Stimulated activated memory B cell treated with anti-CD40 and anti-IgM and Interleukin-4, amounts not matched to agents 10 μg/mL and 1 μg/mL and 100 μg/mL, for 72 hours (primary cell): ENCODE data around the gene PTPN7.
"Not testable (repeated sequence)": the region's sequence is repeated elsewhere in the genome, so short reads cannot be mapped to it uniquely, and the experiment has no call there.

ENCODE experiments used
- ATAC-seq: fragments of 150-1000 bp; cut with Tn5 transposase; 2 replicates; pipeline ENCODE4 v1.10.0; 2021
- H3K27ac Mint-ChIP-seq: one replicate; pipeline ENCODE4 v1.8.0; 2022; ENCODE audit warnings: mild to moderate bottlenecking, mixed read lengths
- H3K27me3 Mint-ChIP-seq: one replicate; pipeline ENCODE4 v1.8.0; 2022; ENCODE audit warnings: mixed read lengths
- H3K36me3 Mint-ChIP-seq: one replicate; pipeline ENCODE4 v1.8.0; 2022; ENCODE audit warnings: mixed read lengths
- H3K4me1 Mint-ChIP-seq: one replicate; pipeline ENCODE4 v1.8.0; 2022; ENCODE audit warnings: mixed read lengths
- H3K4me3 Mint-ChIP-seq: one replicate; pipeline ENCODE4 v1.8.0; 2022; ENCODE audit warnings: mild to moderate bottlenecking, moderate library complexity, mixed read lengths
- H3K9me3 Mint-ChIP-seq: one replicate; pipeline ENCODE4 v1.8.0; 2022; ENCODE audit warnings: mixed read lengths

Gene PTPN7

GRCh38 chr1:202123336-202123813 is 37.0 kb downstream of the PTPN7 start:
- H3K27ac Mint-ChIP-seq, result no peak overlapping the region
- H3K27me3 Mint-ChIP-seq, result peaks cover 41% of the 10 kb centered on the region
- no peak overlapping the region for H3K4me3 Mint-ChIP-seq
- H3K4me1 Mint-ChIP-seq, result no peaks in the 10 kb centered on the region
- ATAC-seq, result no peak
- H3K9me3 Mint-ChIP-seq, result no peaks in the 10 kb centered on the region
- H3K36me3 Mint-ChIP-seq, result peaks cover under 1% of the 10 kb centered on the region

GRCh38 chr1:202122639-202123335 is 37.6 kb downstream of the PTPN7 start, which contains the start of gene GPR37L1:
GPR37L1 (plus strand) TSS chr1:202122917; CDS start chr1:202122964, 47 bp downstream.
- Mint-ChIP-seq H3K9me3 (no peaks in the 10 kb centered on the region), H3K36me3 (no peaks in the 10 kb centered on the region), H3K27ac (no peak within 1 kb of the TSS), H3K4me1 (no peaks in the 10 kb centered on the region), H3K4me3 (no peak within 1 kb of the TSS), H3K27me3 (peaks cover 41% of the 10 kb centered on the region)
- no peak for ATAC-seq

GRCh38 chr1:202121006-202121405 is 39.4 kb downstream of the PTPN7 start:
- H3K4me1 Mint-ChIP-seq, result no peaks in the 10 kb centered on the region
- H3K27me3 Mint-ChIP-seq, result peaks cover 35% of the 10 kb centered on the region
- H3K27ac Mint-ChIP-seq, result no peak overlapping the region
- no peaks in the 10 kb centered on the region for H3K9me3 Mint-ChIP-seq
- no peak overlapping the region for H3K4me3 Mint-ChIP-seq
- ATAC-seq, result no peak
- H3K36me3 Mint-ChIP-seq, result no peaks in the 10 kb centered on the region

GRCh38 chr1:202117898-202118371 is 42.5 kb downstream of the PTPN7 start:
- no peak for ATAC-seq
- Mint-ChIP-seq H3K4me3 (no peak overlapping the region), H3K36me3 (no peaks in the 10 kb centered on the region), H3K9me3 (no peaks in the 10 kb centered on the region), H3K4me1 (peaks cover 12% of the 10 kb centered on the region), H3K27ac (no peak overlapping the region), H3K27me3 (peaks cover 15% of the 10 kb centered on the region)

- Mint-ChIP-seq H3K27ac (no peak overlapping the region), H3K36me3 (no peaks in the 10 kb centered on the region), H3K4me1 (peaks cover 12% of the 10 kb centered on the region), H3K27me3 (peaks cover 5% of the 10 kb centered on the region), H3K9me3 (no peaks in the 10 kb centered on the region), H3K4me3 (no peak overlapping the region)
- no peak for ATAC-seq
Measured at GRCh38 chr1:202116287-202116686, 44.1 kb downstream of the PTPN7 start.

- H3K4me3 Mint-ChIP-seq, result no peak overlapping the region
- peaks cover 12% of the 10 kb centered on the region for H3K4me1 Mint-ChIP-seq
- no peak for ATAC-seq
- no peaks in the 10 kb centered on the region for H3K9me3 Mint-ChIP-seq
- no peaks in the 10 kb centered on the region for H3K36me3 Mint-ChIP-seq
- no peak overlapping the region for H3K27ac Mint-ChIP-seq
- H3K27me3 Mint-ChIP-seq, result no peaks in the 10 kb centered on the region
Measured at GRCh38 chr1:202113690-202114300, 46.6 kb downstream of the PTPN7 start.

GRCh38 chr1:202112859-202113689 is 47.3 kb downstream of the PTPN7 start:
- no peak overlapping the region for H3K27ac Mint-ChIP-seq
- H3K4me1 Mint-ChIP-seq, result peaks cover 12% of the 10 kb centered on the region
- no peaks in the 10 kb centered on the region for H3K9me3 Mint-ChIP-seq
- no peaks in the 10 kb centered on the region for H3K36me3 Mint-ChIP-seq
- H3K27me3 Mint-ChIP-seq, result no peaks in the 10 kb centered on the region
- no peak overlapping the region for H3K4me3 Mint-ChIP-seq
- peak; percentile 7 for ATAC-seq

- not testable (repeated sequence) for H3K4me3 Mint-ChIP-seq, H3K27me3 Mint-ChIP-seq, H3K9me3 Mint-ChIP-seq, ATAC-seq, H3K36me3 Mint-ChIP-seq, H3K27ac Mint-ChIP-seq
- peaks cover 12% of the 10 kb centered on the region for H3K4me1 Mint-ChIP-seq
Measured at GRCh38 chr1:202111589-202111988, 48.8 kb downstream of the PTPN7 start.

GRCh38 chr1:202110977-202111376 is 49.4 kb downstream of the PTPN7 start:
- H3K4me3 Mint-ChIP-seq, result no peak overlapping the region
- no peak for ATAC-seq

GRCh38 chr1:202107801-202108731 is 52.3 kb downstream of the PTPN7 start:
- H3K36me3 Mint-ChIP-seq, result no peaks in the 10 kb centered on the region
- H3K4me3 Mint-ChIP-seq, result no peak overlapping the region
- ATAC-seq, result no peak
- no peaks in the 10 kb centered on the region for H3K9me3 Mint-ChIP-seq
- H3K27ac Mint-ChIP-seq, result no peak overlapping the region
- no peaks in the 10 kb centered on the region for H3K4me1 Mint-ChIP-seq
- H3K27me3 Mint-ChIP-seq, result peaks cover 9% of the 10 kb centered on the region

More at GRCh38 chr1:202110977-202111376, 49.4 kb downstream of the PTPN7 start:
- Mint-ChIP-seq H3K4me1 (peaks cover 12% of the 10 kb centered on the region), H3K27ac (no peak overlapping the region), H3K27me3 (no peaks in the 10 kb centered on the region), H3K36me3 (no peaks in the 10 kb centered on the region), H3K9me3 (no peaks in the 10 kb centered on the region)

GRCh38 chr1:202107321-202107761 is 53.1 kb downstream of the PTPN7 start:
- peaks cover 9% of the 10 kb centered on the region for H3K27me3 Mint-ChIP-seq

GRCh38 chr1:202106340-202107254 is 53.8 kb downstream of the PTPN7 start:
- H3K27ac Mint-ChIP-seq, result no peak overlapping the region
- H3K4me1 Mint-ChIP-seq, result no peaks in the 10 kb centered on the region
- ATAC-seq, result no peak
- H3K36me3 Mint-ChIP-seq, result no peaks in the 10 kb centered on the region
- H3K9me3 Mint-ChIP-seq, result no peaks in the 10 kb centered on the region
- H3K4me3 Mint-ChIP-seq, result no peak overlapping the region
- peaks cover 12% of the 10 kb centered on the region for H3K27me3 Mint-ChIP-seq

More at GRCh38 chr1:202107321-202107761, 53.1 kb downstream of the PTPN7 start:
- no peak overlapping the region for H3K4me3 Mint-ChIP-seq
- no peak for ATAC-seq
- no peaks in the 10 kb centered on the region for H3K36me3 Mint-ChIP-seq
- no peaks in the 10 kb centered on the region for H3K9me3 Mint-ChIP-seq
- H3K4me1 Mint-ChIP-seq, result no peaks in the 10 kb centered on the region
- H3K27ac Mint-ChIP-seq, result no peak overlapping the region

GRCh38 chr1:202105571-202106339 is 54.6 kb downstream of the PTPN7 start:
- Mint-ChIP-seq H3K4me1 (no peaks in the 10 kb centered on the region), H3K4me3 (no peak overlapping the region), H3K9me3 (no peaks in the 10 kb centered on the region), H3K27ac (no peak overlapping the region), H3K27me3 (peaks cover 20% of the 10 kb centered on the region), H3K36me3 (no peaks in the 10 kb centered on the region)
- no peak for ATAC-seq
